HG02763 (cell line): ENCODE data around the gene MT1B.

Experiments used
- ATAC-seq: cut with Tn5 transposase; IDR thresholded peaks from one replicate; pipeline ENCODE4 v1.9.1; 2021; ENCODE audit warnings: mild to moderate bottlenecking, moderate library complexity; ENCODE audit not compliant: unreplicated experiment

Gene MT1B

GRCh38 chr16:56651586-56651985, at the start of gene MT1B:
Gene MT1B (plus strand): TSS chr16:56651886. CDS start chr16:56651954, 68 bp downstream.
- ATAC-seq, result no peak

DNA sequence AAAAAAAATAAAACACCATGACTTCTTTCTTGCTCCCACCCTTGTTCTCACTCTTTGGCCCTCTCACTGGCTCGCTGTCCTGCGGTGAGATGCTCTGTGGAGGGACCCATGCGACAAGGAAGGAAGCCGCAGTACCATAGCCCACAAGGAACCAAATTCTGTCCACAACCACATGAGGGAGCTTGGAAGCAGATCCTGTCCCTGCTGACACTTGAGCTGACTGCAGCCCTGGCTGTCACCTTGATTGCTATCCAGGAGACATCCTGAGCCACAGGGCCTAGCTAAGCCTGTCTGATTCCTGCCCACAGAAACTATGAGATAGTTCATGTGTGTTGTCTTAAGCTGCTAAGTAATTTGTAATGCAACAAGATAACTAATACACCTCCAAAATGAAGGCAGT, 48.1 kb upstream of the MT1B start:
- ATAC-seq, result no peak

DNA sequence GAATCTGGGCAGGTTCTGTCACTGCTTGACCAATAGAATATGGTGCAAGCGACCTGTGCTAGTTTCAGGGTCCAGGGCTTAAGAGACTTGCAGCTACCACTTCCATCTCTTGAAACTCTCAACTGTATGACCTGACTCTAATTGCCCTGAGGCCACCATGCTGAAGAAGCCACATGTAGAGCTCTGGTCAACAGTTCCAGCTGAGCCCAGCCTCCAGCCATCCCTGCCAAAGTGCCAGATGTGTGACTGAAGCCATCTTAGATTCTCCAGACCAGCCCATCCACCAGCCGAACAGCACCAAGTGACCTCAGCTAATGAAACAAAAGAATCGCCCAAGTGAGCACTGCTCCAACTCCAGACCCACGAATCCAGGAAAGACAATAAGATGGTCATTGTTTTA, 46.7 kb upstream of the MT1B start:
- ATAC-seq, result no peak

DNA sequence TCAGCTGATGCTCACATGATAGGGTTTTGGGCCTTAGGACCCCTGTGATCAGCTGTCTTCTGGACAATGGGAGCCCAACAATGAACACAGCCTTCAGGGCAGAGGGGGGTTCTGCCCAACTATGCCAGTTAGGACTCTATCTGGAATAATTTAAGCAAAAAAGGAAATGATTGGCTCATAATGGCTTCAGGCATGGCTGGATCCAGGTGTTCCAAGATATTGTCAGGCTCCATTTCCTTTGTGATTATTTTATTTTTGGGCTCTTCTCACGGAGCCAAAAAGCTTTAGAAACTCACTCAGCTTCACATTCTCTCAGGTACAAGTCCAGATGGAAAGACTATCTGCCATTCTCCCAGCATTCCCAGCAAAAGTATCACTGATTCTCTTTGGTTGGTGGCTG, 46.2 kb upstream of the MT1B start:
- ATAC-seq, result no peak

DNA sequence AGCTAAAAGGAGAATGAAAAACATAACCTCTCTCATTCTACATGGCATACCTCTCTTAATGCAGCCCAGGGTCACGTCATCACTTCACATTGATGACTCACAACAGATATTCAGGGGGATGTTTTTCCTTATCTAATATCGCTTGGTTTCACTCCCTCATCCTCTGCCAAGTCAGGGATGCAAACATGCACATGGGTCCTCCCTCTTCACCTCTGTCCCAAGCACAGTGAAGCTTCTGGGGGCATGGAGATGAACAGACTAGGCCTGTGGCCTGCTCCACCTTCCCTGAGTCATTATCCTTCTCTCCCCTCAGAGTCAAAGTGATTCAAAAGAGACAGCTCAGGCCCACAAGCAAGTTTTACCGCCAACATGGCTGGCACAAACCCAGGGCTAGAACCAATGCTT, 45.6 kb upstream of the MT1B start:
- ATAC-seq, result no peak

DNA sequence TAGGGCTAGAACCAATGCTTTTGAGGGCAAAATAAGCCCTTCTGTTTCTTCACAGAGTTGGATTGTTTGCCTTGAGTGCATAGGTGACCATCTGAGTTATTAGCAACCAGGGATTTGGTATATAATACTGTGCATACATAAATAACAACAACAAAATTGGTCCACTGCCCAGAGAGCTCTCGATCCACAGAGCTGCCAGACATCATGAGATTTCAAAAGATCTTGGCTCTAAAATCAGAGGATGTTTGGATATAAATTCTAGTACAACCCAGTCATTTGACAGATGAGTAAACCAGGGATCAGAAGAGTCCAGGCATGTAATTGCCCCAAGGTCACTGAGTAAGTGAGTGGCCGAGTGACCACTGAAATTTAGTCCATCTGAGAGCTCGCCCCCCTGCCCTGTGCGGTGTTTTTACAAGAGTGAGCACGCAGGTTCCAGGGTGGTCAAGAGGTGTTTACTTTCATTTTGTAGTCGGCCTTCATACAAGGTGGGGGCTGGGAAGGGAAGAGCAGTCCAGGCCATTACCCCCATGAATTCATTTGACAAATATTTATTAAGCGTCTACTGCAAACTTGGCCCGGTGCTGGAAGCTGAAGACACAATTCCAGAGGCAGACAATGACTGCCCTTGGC, 45.1 kb upstream of the MT1B start:
- ATAC-seq, result no peak

GRCh38 chr16:56607109-56607618, 44.5 kb upstream of the MT1B start:
- ATAC-seq, result no peak

GRCh38 chr16:56607675-56608042, 44.0 kb upstream of the MT1B start:
- no peak for ATAC-seq

DNA sequence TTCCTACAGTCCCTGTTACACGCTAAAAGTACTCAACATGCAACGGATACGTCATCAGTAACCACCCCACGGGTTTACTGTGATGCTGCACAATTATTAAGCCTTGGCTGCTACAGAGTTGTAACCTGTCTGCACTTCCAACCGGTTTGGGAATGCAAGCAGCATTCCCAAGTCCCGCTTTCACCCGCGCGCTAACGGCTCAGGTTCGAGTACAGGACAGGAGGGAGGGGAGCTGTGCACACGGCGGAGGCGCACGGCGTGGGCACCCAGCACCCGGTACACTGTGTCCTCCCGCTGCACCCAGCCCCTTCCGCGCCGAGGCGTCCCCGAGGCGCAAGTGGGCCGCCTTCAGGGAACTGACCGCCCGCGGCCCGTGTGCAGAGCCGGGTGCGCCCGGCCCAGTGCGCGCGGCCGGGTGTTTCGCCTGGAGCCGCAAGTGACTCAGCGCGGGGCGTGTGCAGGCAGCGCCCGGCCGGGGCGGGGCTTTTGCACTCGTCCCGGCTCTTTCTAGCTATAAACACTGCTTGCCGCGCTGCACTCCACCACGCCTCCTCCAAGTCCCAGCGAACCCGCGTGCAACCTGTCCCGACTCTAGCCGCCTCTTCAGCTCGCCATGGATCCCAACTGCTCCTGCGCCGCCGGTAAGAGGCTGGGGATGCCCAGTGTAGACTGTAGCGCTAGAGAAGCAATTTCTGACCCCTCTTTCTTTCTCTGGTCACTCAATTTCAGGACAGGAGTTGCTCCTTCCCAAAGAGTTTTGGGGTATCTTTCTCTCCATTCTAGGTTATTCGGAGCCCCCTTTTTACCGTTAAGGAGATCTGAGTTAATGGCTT, 43.4 kb upstream of the MT1B start, which contains the start of gene MT2A:
MT2A (plus strand) TSS at position 542 of the 833 bp plus-strand sequence; CDS start at position 614, 72 bp downstream.
- peak; percentile 87 for ATAC-seq

DNA sequence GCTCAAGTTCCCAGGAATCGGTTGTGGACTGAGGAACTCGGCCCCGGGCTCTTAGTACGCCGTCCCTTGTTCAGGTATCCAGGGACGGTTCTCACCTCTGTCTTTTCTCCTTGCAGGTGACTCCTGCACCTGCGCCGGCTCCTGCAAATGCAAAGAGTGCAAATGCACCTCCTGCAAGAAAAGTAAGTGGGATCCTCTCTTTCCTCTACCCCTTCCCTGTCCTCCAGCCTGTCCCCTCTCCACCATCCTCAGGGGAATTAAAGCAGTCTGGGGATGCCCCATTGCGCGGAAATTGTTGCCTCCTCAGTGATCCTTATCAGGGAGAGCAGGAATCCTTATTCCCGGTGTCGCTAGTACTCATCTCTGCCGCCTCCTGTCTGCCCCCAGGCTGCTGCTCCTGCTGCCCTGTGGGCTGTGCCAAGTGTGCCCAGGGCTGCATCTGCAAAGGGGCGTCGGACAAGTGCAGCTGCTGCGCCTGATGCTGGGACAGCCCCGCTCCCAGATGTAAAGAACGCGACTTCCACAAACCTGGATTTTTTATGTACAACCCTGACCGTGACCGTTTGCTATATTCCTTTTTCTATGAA, 42.7 kb upstream of the MT1B start:
- ATAC-seq, result no peak

- no peak for ATAC-seq
These were observed 42.2 kb upstream of the MT1B start for GRCh38 chr16:56609463-56609921.

DNA sequence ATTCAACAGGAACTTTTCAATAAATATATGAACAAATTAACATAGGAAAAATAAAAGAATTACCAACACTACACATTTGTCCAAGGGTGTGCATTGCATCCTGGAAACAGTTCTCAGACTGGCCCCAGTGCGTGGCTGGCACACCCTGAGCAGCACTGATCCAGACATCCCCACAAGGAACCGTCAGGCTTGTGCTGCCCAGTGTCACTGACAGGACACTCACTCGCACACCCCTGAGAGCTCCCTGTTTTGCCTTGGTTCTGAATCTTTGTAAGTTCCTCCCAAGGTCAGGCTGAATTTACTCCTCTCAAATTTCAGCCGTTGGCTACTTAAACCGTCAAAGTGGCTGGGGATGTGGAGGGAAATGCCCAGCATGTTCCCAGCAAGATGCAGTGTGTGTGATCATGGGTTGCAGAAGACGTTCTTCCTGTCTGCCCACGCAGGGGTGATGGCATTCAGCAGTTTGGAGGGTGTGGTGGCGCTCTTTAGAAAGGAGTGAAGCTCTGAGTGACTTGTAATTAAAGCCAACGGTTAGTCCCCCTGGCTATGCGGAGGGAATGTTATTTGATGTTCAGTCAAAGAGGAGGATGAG, 41.6 kb upstream of the MT1B start:
- peak; percentile 32 for ATAC-seq

DNA sequence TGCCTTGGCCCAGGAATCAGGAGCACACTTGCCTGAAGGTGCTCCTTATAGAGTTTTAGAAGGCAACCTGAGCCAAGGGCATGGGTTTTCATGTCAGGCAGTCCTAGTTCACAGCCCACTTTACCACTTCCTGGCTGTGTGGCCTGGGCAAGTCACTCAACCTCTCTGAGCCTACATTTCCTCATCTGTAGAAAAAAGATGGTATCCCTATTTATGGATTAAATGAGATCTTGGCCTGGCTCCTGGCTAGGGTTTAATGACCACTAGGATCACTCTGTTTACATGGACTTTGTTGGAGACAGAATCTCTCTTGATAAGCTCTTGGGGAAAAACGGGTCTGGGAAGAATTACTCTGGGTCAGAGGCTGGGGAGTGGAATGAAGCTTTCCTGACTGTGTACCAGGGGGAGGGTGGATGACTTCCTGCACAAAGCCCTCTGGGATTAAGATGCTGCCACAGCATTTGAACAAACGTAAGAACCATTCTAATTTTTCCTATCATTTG, 41.0 kb upstream of the MT1B start:
- no peak for ATAC-seq

DNA sequence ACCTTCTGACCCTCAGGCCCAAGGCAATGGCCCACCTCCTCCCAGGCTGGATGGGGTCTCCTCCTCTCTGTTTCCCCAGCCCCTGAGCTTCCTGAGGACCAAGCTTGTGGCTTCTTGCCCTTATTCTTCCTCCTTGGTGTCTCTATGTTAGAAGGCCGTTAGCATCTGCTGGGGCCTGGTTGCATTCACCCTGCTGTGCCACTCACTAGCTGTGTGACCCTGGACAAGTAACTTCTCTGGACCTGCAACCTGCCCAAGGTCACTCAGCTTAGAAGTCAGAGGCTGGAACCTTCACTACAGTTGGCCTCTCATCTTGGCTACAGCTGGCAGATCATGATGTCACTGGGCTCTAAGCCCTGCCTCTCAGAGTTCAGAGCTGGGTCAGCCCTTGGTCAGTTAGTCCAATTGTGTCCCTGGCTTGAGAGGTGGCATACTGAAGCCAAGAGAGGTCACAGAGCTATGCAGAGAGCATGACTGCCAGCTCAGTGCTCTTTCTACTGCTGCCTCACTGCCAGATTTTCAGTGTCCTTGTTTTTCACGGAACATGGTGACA, 40.3 kb upstream of the MT1B start:
- ATAC-seq, result no peak

DNA sequence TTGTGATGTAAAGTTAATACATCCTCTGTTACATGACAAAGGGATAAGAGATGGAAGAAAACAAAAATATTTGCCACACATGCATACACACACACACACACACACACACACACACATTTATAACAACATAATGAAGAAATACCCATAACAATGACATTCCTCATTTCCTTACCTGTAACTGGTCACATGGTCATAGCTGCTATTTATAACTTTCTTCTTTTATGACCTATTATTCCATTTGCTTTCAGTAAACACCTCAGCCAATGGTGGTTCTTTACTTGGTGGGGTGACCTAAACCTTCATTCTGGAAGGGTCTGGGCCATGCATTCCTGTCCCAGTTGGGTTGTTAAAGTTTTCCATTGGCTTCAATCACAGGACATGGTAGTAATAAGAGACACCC, 38.0 kb upstream of the MT1B start:
- ATAC-seq, result no peak

- ATAC-seq, result no peak
These were observed 37.1 kb upstream of the MT1B start for GRCh38 chr16:56614549-56614991.

GRCh38 chr16:56615353-56615752, 36.3 kb upstream of the MT1B start:
- ATAC-seq, result no peak

- ATAC-seq, result no peak
These were observed 35.0 kb upstream of the MT1B start for GRCh38 chr16:56616608-56617211.

GRCh38 chr16:56617212-56618085, 34.2 kb upstream of the MT1B start:
- no peak for ATAC-seq
